CD4-positive, alpha-beta T cell (primary cell): Measurements from ENCODE around the gene UPK1A. TPM values are rescaled to one million over a fixed set of nuclear protein-coding genes. Genes with fewer than 3 reads are reported as not detected.

Source experiments
- ATAC-seq: fragments of 200-7000 bp; cut with Tn5 transposase; one replicate; pipeline ENCODE4 v1.10.0; 2022; ENCODE audit warnings: mild to moderate bottlenecking; ENCODE audit not compliant: poor library complexity
- CTCF ChIA-PET: fragments of 350-600 bp; sonication (Branson Sonifier 250); formaldehyde crosslinking; loops from one replicate; lab custom pipeline; 2021; ENCODE audit warnings: antibody characterized with exemption, inconsistent platforms; lab: Charles Lee
- POLR2A ChIA-PET: fragments of 350-600 bp; sonication (Branson Sonifier 250); formaldehyde crosslinking; loops from one replicate; lab custom pipeline; 2021; ENCODE audit warnings: antibody characterized with exemption, inconsistent platforms; lab: Charles Lee
- DNase-seq, 14 experiments: peaks; one replicate each; pipeline ENCODE4 v3.0.0-alpha.2; 2013 to 2020; ENCODE audit warnings: mixed read lengths in 2 of 14
- H3K27ac ChIP-seq, 2 donors: one replicate each; pipeline versions ENCODE4 v1.5.1 to v1.7.0; 2013; ENCODE audit warnings: low read length in 2 of 2, low read depth in 1 of 2, mild to moderate bottlenecking in 1 of 2
- H3K27me3 ChIP-seq, 2 experiments: 1 replicate in 1 of 2; 2 replicates in 1 of 2; pipeline versions ENCODE4 v1.6.1 to v1.7.0; 2013; ENCODE audit warnings: low read length in 2 of 2, control low read depth in 1 of 2, mild to moderate bottlenecking in 1 of 2, moderate library complexity in 1 of 2; ENCODE audit not compliant: insufficient read depth in 2 of 2, control insufficient read depth in 1 of 2
- H3K36me3 ChIP-seq: one replicate; pipeline ENCODE4 v1.6.1; 2013; ENCODE audit warnings: low read length, control low read depth; ENCODE audit not compliant: insufficient read depth
- H3K4me1 ChIP-seq: one replicate; pipeline ENCODE4 v1.6.1; 2013; ENCODE audit warnings: low read length, control low read depth; ENCODE audit not compliant: insufficient read depth
- H3K4me3 ChIP-seq: one replicate; pipeline ENCODE4 v1.5.1; 2013; ENCODE audit warnings: mild to moderate bottlenecking, low read length, moderate library complexity
- H3K9me3 ChIP-seq, 2 experiments: 1 replicate in 1 of 2; 2 replicates in 1 of 2; pipeline versions ENCODE4 v1.6.1 to v1.7.0; 2013; ENCODE audit warnings: low read length in 2 of 2, mild to moderate bottlenecking in 2 of 2, control low read depth in 1 of 2, moderate library complexity in 1 of 2; ENCODE audit not compliant: control insufficient read depth in 1 of 2, insufficient read depth in 1 of 2
- H3K27ac Mint-ChIP-seq: one replicate; pipeline ENCODE4 v1.8.0; 2020; ENCODE audit warnings: mixed read lengths
- H3K27me3 Mint-ChIP-seq: one replicate; pipeline ENCODE4 v1.8.0; 2021; ENCODE audit warnings: mixed read lengths
- H3K36me3 Mint-ChIP-seq: one replicate; pipeline ENCODE4 v1.8.0; 2021; ENCODE audit warnings: low read depth, mixed read lengths
- H3K4me1 Mint-ChIP-seq: one replicate; pipeline ENCODE4 v1.8.0; 2021; ENCODE audit warnings: low read depth, mixed read lengths
- H3K4me3 Mint-ChIP-seq: one replicate; pipeline ENCODE4 v1.8.0; 2020; ENCODE audit warnings: mild to moderate bottlenecking, mixed read lengths
- H3K9me3 Mint-ChIP-seq: one replicate; pipeline ENCODE4 v1.8.0; 2020; ENCODE audit warnings: mixed read lengths
- intact Hi-C, 2 experiments: fragments of 100-400 bp; cut with DNase I in 1 of 2; cut with micrococcal nuclease in 1 of 2; formaldehyde crosslinking; loops; one replicate each; pipeline versions ENCODE4 v1.15.1 to v1.9.0; 2023 to 2025; cut with DNase I, micrococcal nuclease
- total RNA-seq, 174 experiments: library from RNA in 2 of 174; stranded (reverse) in 2 of 174; gene quantifications; one replicate each; pipeline ENCODE4 v1.2.3 and lab custom pipeline; 2021 to 2026
- TF ChIP-seq, protein P1 (sequence below): fragments of 200-600 bp; IDR thresholded peaks from one replicate; pipeline ENCODE4 v1.8.0; 2022; ENCODE audit warnings: antibody characterized with exemption, mild to moderate bottlenecking

UPK1A gene
- total RNA-seq, 2 experiments from 2014 or later: 0.36 to 0.47 TPM

DNA sequence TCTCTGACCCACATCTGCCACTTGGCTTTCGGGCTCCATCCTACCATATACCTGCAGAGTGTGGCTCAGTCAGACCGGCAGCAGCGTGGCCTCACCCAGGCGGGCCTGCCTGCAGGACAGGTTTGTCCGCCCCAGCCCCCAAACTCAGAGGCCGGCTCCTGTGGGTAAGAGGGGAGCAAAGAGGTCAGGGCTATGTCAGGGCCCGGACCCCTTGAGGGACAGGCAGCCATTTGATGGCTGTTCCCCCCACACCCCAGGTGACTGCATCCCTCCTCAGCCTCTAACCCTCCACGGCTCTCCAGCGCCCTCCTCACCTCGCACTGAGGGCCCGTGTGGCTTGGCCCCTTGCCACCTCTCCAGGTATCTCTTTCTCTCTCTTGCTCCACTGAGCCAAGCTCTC lies 25.7 kb downstream of the UPK1A start:
- POLR2A ChIA-PET: interaction anchor here (1.5 kb wide), 1 partner anchor 24 kb away, joined by 3 read pairs; no protein-coding TSS in a partner anchor
- TF ChIP-seq, protein P1, sequence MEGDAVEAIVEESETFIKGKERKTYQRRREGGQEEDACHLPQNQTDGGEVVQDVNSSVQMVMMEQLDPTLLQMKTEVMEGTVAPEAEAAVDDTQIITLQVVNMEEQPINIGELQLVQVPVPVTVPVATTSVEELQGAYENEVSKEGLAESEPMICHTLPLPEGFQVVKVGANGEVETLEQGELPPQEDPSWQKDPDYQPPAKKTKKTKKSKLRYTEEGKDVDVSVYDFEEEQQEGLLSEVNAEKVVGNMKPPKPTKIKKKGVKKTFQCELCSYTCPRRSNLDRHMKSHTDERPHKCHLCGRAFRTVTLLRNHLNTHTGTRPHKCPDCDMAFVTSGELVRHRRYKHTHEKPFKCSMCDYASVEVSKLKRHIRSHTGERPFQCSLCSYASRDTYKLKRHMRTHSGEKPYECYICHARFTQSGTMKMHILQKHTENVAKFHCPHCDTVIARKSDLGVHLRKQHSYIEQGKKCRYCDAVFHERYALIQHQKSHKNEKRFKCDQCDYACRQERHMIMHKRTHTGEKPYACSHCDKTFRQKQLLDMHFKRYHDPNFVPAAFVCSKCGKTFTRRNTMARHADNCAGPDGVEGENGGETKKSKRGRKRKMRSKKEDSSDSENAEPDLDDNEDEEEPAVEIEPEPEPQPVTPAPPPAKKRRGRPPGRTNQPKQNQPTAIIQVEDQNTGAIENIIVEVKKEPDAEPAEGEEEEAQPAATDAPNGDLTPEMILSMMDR: no peak

DNA sequence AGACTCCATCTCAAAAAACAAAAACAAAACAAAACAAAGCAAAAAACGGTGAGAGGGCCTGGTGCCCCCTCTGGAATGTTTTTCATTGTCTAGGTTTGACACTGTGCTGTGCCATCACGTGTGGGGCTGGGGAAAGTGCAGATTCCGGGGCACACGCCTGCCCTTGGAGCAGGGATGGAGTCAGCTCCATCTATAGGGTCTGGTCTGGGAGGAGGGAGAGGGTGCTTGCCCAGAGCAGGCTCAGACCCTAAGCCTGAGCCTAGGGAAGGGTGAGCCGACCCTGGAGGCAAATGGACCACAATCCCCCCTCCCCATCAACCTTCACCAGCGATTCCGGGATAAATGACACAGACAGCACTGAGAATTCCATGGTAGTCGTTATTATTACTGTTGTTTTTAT lies 27.1 kb downstream of the UPK1A start:
- ATAC-seq (no peak), DNase-seq (no peak)
- ChIA-PET CTCF (interaction anchor here (0.7 to 1.3 kb wide), 2 partner anchors 22 to 126 kb away, joined by 3 to 4 read pairs; no protein-coding TSS in a partner anchor), POLR2A (interaction anchor here (1.2 to 1.5 kb wide), 2 partner anchors 9 to 22 kb away, joined by 3 to 4 read pairs; no protein-coding TSS in a partner anchor)
- intact Hi-C loops: loop anchor here (1.0 to 5.0 kb wide), 7 partner anchors 9 to 238 kb away; partner anchors contain the start of genes HSPB6 (in 2 of the 2) and PROSER3 (in 2 of the 2)
- TF ChIP-seq, protein P1: no peak
- Mint-ChIP-seq H3K4me1 (no peaks in the 10 kb centered on the region), H3K27me3 (no peaks in the 10 kb centered on the region), H3K4me3 (no peak overlapping the region), H3K9me3 (no peaks in the 10 kb centered on the region), H3K36me3 (no peaks in the 10 kb centered on the region), H3K27ac (no peak overlapping the region)
- H3K27me3 ChIP-seq: no peaks in the 10 kb centered on the region
- H3K9me3 ChIP-seq: no peaks in the 10 kb centered on the region
- no peaks in the 10 kb centered on the region for H3K36me3 ChIP-seq
- no peak overlapping the region for H3K27ac ChIP-seq
- peaks cover 5% of the 10 kb centered on the region for H3K4me1 ChIP-seq
- H3K4me3 ChIP-seq: no peak overlapping the region

More for the DNA sequence above, 25.7 kb downstream of the UPK1A start:
- Histone ChIP-seq H3K27me3 (no peaks in the 10 kb centered on the region), H3K9me3 (no peaks in the 10 kb centered on the region), H3K36me3 (no peaks in the 10 kb centered on the region), H3K27ac (no peak overlapping the region), H3K4me3 (no peak overlapping the region), H3K4me1 (peaks cover 5% of the 10 kb centered on the region)
- Mint-ChIP-seq H3K4me3 (no peak overlapping the region), H3K27ac (no peak overlapping the region), H3K9me3 (no peaks in the 10 kb centered on the region), H3K36me3 (no peaks in the 10 kb centered on the region), H3K4me1 (no peaks in the 10 kb centered on the region), H3K27me3 (no peaks in the 10 kb centered on the region)
- CTCF ChIA-PET: interaction anchor here (1.2 kb wide), 1 partner anchor 21 kb away, joined by 3 read pairs; no protein-coding TSS in a partner anchor
- DNase-seq (no peak), ATAC-seq (no peak)
- intact Hi-C loops: loop anchor here (2.0 to 5.0 kb wide), 2 partner anchors 65 to 191 kb away; partner anchors contain the start of genes HSPB6 (in 2 of the 2) and PROSER3 (in 2 of the 2)

DNA sequence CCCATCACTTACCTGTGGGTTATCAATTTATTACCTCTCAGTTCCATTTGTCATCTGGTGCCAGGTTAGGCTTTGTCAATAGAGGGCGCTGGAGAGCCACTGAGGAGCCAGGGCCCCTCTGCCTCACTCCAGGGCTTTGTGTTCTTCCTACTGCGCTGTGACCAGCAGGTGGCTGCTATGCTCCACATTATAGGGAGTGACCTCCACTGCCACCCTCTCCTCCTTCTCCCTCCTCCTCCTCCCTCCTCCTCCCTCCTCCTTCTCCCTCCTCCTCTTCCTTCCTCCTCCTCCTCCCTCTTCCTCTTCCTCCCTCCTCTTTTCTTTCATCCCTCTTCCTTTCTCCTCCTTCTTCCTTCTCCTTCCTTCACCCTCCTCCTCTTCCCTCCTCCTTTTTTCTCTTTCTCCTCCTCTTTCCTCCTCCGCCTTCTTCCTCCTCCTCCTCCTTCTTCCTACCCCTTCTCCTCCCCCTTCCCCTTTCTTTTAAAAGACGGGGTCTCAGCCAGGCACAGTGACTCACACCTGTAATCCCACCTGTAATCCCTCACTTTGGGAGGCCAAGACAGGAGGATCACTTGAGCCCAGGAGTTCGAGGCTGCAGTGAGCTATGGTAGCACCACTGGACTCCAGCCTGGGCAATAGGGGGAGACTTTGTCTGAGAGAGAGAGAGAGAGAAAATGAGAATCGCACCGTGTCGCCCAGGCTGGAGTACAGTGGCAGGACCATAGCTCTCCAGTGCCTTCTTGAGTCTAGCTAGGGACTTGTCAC lies 27.7 kb downstream of the UPK1A start:
- Mint-ChIP-seq H3K27ac (no peak overlapping the region), H3K36me3 (no peaks in the 10 kb centered on the region), H3K4me3 (no peak overlapping the region), H3K9me3 (no peaks in the 10 kb centered on the region), H3K4me1 (no peaks in the 10 kb centered on the region), H3K27me3 (no peaks in the 10 kb centered on the region)
- ATAC-seq (peak; percentile 100), DNase-seq (peak; percentile 85 to 94 (median 89))
- H3K4me3 ChIP-seq: no peak overlapping the region
- ChIA-PET CTCF (interaction anchor here (0.7 to 1.3 kb wide), 4 partner anchors 9 to 421 kb away, joined by 3 to 4 read pairs (median 4); partner anchors contain the start of gene TBCB), POLR2A (interaction anchor here (0.9 kb wide), 1 partner anchor 20 kb away, joined by 3 read pairs; no protein-coding TSS in a partner anchor)
- no peaks in the 10 kb centered on the region for H3K27me3 ChIP-seq
- peaks cover 5% of the 10 kb centered on the region for H3K4me1 ChIP-seq
- H3K27ac ChIP-seq: no peak overlapping the region
- H3K36me3 ChIP-seq: no peaks in the 10 kb centered on the region
- H3K9me3 ChIP-seq: no peaks in the 10 kb centered on the region
- intact Hi-C loops: loop anchor here (1.0 to 5.0 kb wide), 8 partner anchors 8 to 237 kb away; partner anchors contain the start of genes HSPB6 (in 2 of the 2) and PROSER3 (in 2 of the 2)
- TF ChIP-seq, protein P1: peak; percentile 97
